Measurements from ENCODE around the gene TNFSF12.

DNA sequence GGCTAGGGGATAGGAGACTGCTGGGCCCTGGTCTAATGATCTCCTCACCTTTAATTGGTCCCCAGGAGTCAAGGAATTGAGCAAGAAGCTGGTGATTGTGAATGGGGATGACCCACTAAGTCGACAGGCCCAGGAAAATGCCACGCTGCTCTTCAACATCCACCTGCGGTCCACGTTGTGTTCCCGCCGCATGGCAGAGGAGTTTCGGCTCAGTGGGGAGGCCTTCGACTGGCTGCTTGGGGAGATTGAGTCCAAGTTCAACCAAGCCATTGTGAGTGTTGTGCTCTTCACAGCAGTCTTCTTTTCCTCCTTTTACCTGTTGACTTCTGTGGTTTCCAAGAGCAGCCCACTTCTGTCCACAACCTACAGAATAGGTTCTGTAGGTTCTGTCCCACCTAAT, 45.3 kb upstream of the TNFSF12 start:
- TF ChIP-seq CTCF (IDR thresholded peaks at IDR 0.05) (no peak), POLR2AphosphoS5 (IDR thresholded peaks at IDR 0.05; ENCODE audit: insufficient read depth in 1 of 2, low read depth in 1 of 2) (no peak)
